MG63 (cell line): ENCODE data around the gene ERC1. TPM values are rescaled to one million over a fixed set of nuclear protein-coding genes. Genes with fewer than 3 reads are reported as not detected.
"Not testable (repeated sequence)": the region's sequence is repeated elsewhere in the genome, so short reads cannot be mapped to it uniquely, and the experiment has no call there.

Experiments
- DNase-seq: peaks from one replicate; pipeline ENCODE4 v3.0.0-alpha.2; 2020
- H3K27me3 ChIP-seq: fragments of 250-450 bp; sonication (Bioruptor Pico); 2 replicates; pipeline ENCODE4 v1.5.1; 2020; ENCODE audit warnings: mild to moderate bottlenecking, moderate library complexity
- H3K36me3 ChIP-seq: fragments of 250-450 bp; sonication (Bioruptor Pico); 2 replicates; pipeline ENCODE4 v1.5.1; 2020; ENCODE audit warnings: mild to moderate bottlenecking, moderate library complexity
- H3K4me3 ChIP-seq: fragments of 250-450 bp; sonication (Bioruptor Pico); 2 replicates; pipeline ENCODE4 v1.5.1; 2020; ENCODE audit warnings: mild to moderate bottlenecking, moderate library complexity
- H3K9me3 ChIP-seq: fragments of 250-450 bp; sonication (Bioruptor Pico); 2 replicates; pipeline ENCODE4 v1.5.1; 2020; ENCODE audit warnings: mild to moderate bottlenecking, moderate library complexity
- total RNA-seq: library from RNA; depleted of rRNA; stranded (reverse); fragments of >200 nt; shearing (Covaris generic); gene quantifications from 2 replicates; pipeline ENCODE4 v1.2.3, GENCODE V29; 2014; ENCODE audit warnings: low replicate concordance

ERC1 gene
- total RNA-seq, 1 experiment from 2014 or later: 24.4 TPM

GRCh38 chr12:1173781-1174617 lies 183.0 kb downstream of the ERC1 start:
- Histone ChIP-seq H3K36me3 (peaks cover 15% of the 10 kb centered on the region), H3K27me3 (no peaks in the 10 kb centered on the region), H3K4me3 (no peak overlapping the region), H3K9me3 (no peaks in the 10 kb centered on the region)
- DNase-seq: no peak

DNA sequence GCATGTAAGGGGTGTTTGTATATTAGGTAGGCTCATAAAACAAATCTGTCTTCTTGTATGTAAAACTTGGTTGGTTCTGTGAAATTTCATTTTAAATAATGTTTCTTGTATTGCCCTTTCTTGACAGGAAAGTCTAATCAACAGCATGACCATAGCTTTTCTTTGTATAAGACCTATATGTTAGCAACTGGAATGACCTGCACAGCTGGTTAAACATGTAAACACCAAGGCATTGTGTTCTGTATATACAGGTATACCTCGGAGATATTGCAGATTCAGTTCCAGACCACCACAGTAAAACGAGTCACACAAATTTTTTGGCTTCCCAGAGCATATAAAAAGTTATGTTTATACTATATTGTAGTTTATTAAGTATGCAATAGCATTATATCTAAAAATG lies 183.6 kb downstream of the ERC1 start:
- Histone ChIP-seq H3K27me3 (no peaks in the 10 kb centered on the region), H3K9me3 (no peaks in the 10 kb centered on the region), H3K36me3 (peaks cover 15% of the 10 kb centered on the region; the same call in 1 of the 2 replicates), H3K4me3 (no peak overlapping the region)
- no peak for DNase-seq

DNA sequence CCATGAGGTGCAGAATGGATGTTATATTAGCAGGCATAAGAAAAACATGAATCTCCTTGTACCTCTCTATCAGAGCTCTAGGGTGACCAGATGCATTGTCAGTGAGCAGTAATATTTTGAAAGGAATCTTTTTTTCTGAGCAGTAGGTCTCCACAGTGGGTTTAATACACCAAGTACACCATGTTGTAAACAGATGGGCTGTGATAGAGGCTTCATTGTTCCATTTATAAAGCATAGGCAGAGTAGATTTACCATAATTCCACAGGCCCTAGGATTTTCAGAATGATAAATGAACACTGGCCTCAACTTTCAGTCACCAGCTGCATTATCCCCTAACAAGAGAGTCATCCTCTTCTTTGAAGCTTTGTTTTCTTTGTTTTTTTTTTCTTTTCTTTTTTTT lies 185.2 kb downstream of the ERC1 start:
- peaks cover 22% of the 10 kb centered on the region; the same call in 1 of the 2 replicates for H3K36me3 ChIP-seq
- no peak for DNase-seq

GRCh38 chr12:1179128-1179527 lies 188.1 kb downstream of the ERC1 start:
- Histone ChIP-seq H3K36me3 (peaks cover 44% of the 10 kb centered on the region), H3K9me3 (no peaks in the 10 kb centered on the region), H3K4me3 (no peak overlapping the region), H3K27me3 (no peaks in the 10 kb centered on the region)
- DNase-seq: no peak

More for the DNA sequence above, 185.2 kb downstream of the ERC1 start:
- H3K4me3 ChIP-seq: no peak overlapping the region
- H3K9me3 ChIP-seq: no peaks in the 10 kb centered on the region
- H3K27me3 ChIP-seq: no peaks in the 10 kb centered on the region

DNA sequence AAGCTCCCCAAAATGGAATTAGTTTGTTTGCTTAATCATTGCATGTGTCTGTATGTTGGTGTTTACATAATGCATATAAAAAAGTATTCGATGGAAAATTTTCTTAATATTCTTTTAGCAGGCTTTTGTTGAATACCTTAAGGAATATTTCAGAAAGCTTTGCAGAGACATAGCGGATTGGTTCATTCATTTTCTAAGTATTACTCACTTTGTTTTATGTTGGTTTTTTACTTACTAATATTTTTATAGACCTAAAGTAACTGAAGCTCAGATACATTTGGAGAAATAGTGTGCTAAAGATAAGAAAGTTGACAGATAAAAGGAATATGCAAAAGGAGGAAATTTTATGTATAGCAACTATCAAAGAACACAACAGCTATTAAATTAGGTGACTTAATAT lies 191.0 kb downstream of the ERC1 start:
- DNase-seq: no peak
- H3K27me3 ChIP-seq: no peaks in the 10 kb centered on the region

GRCh38 chr12:1184402-1184801 lies 193.4 kb downstream of the ERC1 start:
- no peak for DNase-seq
- peaks cover 69% of the 10 kb centered on the region for H3K36me3 ChIP-seq

More for the DNA sequence above, 191.0 kb downstream of the ERC1 start:
- Histone ChIP-seq H3K36me3 (peaks cover 55% of the 10 kb centered on the region), H3K4me3 (no peak overlapping the region), H3K9me3 (no peaks in the 10 kb centered on the region)

GRCh38 chr12:1185460-1186182 lies 194.6 kb downstream of the ERC1 start:
- Histone ChIP-seq H3K36me3 (peaks cover 65% of the 10 kb centered on the region), H3K27me3 (no peaks in the 10 kb centered on the region), H3K4me3 (no peak overlapping the region), H3K9me3 (no peaks in the 10 kb centered on the region)
- DNase-seq: no peak

More at GRCh38 chr12:1184402-1184801, 193.4 kb downstream of the ERC1 start:
- Histone ChIP-seq H3K27me3 (no peaks in the 10 kb centered on the region), H3K9me3 (no peaks in the 10 kb centered on the region), H3K4me3 (no peak overlapping the region)

DNA sequence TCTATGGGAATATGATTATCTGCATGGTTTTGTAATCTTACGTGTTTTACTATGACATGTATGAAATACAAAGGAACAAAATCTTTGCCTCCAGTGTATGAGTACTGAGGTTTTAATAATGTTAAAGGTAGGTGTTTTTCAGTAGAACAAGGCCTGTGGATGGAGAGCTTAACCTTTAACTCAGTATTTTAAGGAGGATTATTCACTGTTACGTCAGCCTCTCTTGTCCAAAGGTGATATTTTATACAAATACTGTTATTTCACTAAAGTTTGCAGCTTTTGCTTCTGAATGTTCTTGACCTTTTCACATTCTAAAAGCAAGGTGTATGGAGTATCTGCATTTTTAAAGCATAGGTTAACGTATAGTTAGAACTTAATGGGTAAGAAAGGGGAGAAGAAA lies 195.3 kb downstream of the ERC1 start:
- H3K9me3 ChIP-seq: no peaks in the 10 kb centered on the region

GRCh38 chr12:1188016-1188415 lies 197.0 kb downstream of the ERC1 start:
- H3K9me3 ChIP-seq: no peaks in the 10 kb centered on the region
- H3K36me3 ChIP-seq: peaks cover 56% of the 10 kb centered on the region
- no peak overlapping the region for H3K4me3 ChIP-seq
- no peaks in the 10 kb centered on the region for H3K27me3 ChIP-seq
- DNase-seq: no peak

More for the DNA sequence above, 195.3 kb downstream of the ERC1 start:
- Histone ChIP-seq H3K36me3 (peaks cover 61% of the 10 kb centered on the region), H3K4me3 (no peak overlapping the region), H3K27me3 (no peaks in the 10 kb centered on the region)
- no peak for DNase-seq

DNA sequence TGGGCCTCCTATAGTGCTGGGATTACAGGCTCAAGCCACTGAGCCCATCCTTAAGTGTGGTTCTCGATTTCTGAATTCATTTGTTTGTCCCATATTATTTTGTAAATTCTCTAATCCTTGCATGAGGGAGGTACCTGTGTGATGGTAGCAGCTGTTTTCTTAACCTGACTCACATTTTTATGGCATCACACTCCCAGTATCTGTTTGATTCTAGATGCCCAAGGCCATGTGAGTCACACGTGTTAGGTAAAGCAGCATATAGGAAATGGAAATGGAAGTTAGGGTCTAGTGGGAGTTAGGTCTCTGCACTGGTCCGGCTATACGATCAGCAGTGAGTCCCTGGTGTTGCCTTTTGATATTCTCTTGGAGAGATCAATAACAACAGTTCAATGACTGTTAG lies 198.1 kb downstream of the ERC1 start:
- peaks cover 48% of the 10 kb centered on the region for H3K36me3 ChIP-seq
- no peak for DNase-seq
- no peak overlapping the region for H3K4me3 ChIP-seq

DNA sequence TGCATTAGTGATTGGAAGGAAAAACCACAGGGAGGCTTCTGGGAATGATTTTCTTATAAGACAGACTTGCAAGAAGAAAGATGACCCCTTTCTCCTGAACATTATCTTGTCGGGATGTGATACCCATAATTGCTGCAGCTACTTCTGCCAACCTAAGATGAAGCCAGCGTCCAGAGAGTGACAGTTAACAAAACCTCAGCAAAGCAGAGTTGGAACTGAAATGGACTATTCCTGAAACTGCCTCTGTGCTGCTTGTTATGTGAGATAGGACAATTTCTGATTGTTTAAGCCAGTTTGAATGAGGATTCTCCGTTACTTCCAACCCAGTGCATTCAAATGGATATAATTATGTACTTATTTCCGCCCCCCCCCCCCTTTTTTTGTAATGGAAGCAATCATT lies 204.5 kb downstream of the ERC1 start:
- no peak overlapping the region for H3K4me3 ChIP-seq
- no peaks in the 10 kb centered on the region for H3K27me3 ChIP-seq
- H3K36me3 ChIP-seq: peaks cover 33% of the 10 kb centered on the region
- H3K9me3 ChIP-seq: peaks cover 9% of the 10 kb centered on the region
- no peak for DNase-seq

More for the DNA sequence above, 198.1 kb downstream of the ERC1 start:
- Histone ChIP-seq H3K9me3 (no peaks in the 10 kb centered on the region), H3K27me3 (no peaks in the 10 kb centered on the region)

GRCh38 chr12:1197264-1198018 lies 206.4 kb downstream of the ERC1 start:
- H3K36me3 ChIP-seq: peaks cover 28% of the 10 kb centered on the region
- DNase-seq: no peak

GRCh38 chr12:1198854-1199253 lies 207.8 kb downstream of the ERC1 start:
- not testable (repeated sequence) for H3K27me3 ChIP-seq, DNase-seq, H3K4me3 ChIP-seq, H3K9me3 ChIP-seq
- peaks cover 24% of the 10 kb centered on the region for H3K36me3 ChIP-seq

More at GRCh38 chr12:1197264-1198018, 206.4 kb downstream of the ERC1 start:
- no peaks in the 10 kb centered on the region for H3K27me3 ChIP-seq
- H3K9me3 ChIP-seq: peaks cover 9% of the 10 kb centered on the region
- no peak overlapping the region for H3K4me3 ChIP-seq

DNA sequence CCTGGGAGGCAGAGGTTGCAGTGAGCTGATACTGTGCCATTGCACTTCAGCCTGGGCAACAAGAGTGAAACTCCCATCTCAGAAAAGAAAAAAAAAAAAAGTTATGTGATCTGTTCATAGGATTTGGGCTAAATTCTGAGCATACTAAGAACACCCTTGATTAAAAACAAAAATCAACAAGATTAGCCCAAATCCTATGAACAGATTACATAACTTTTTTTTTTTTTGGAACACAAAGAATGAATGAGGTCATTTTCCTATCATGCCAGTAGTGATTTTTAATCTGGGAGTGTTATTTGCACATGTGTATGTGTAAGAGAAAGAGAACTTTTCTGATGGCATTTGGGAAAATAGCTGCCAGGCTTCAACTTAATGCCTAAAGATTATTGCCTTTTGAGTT lies 208.7 kb downstream of the ERC1 start:
- H3K27me3 ChIP-seq: no peaks in the 10 kb centered on the region
- no peak overlapping the region for H3K4me3 ChIP-seq
- H3K9me3 ChIP-seq: peaks cover 9% of the 10 kb centered on the region
- peaks cover 27% of the 10 kb centered on the region for H3K36me3 ChIP-seq
- DNase-seq: no peak

DNA sequence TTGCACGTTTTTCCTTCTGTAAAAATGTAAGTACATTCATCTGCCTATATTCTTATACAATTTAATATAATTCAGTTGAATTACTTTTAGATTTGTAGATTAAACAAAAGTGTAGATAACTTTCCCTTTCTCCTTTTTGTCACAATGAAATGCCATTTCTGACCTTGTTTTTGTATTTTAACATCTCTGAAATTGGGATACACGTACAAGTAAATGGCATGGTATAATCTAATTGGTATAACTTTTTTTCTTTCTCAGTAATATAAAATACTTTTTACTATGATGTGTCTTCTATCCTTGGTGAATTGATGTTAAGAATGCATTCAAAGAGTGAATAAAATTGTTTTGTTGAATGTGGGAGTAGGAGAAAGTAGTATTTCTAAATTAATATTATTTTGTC lies 210.0 kb downstream of the ERC1 start:
- H3K9me3 ChIP-seq: peaks cover 9% of the 10 kb centered on the region
- DNase-seq: no peak
- no peak overlapping the region for H3K4me3 ChIP-seq
- peaks cover 19% of the 10 kb centered on the region for H3K36me3 ChIP-seq
- no peaks in the 10 kb centered on the region for H3K27me3 ChIP-seq

DNA sequence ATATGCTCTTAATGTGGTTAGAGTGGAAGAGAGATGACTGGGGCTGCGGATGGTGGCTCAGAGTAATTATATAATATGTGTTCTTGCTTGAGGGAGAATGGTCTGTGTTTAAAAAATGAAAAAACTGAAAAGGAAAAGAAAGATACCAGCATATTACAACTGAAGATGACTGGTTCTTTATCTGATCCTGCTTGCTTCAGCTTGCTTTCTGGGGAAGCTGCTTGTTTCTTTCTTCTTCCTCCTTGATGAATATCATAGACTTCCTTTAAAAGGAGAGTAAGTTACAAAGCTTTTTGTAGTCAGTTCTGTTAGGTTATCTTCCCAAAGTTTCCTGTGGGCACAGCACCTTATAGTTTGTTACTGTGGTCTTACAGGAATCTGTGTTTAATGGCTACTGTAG lies 210.9 kb downstream of the ERC1 start:
- Histone ChIP-seq H3K4me3 (no peak overlapping the region), H3K27me3 (no peaks in the 10 kb centered on the region), H3K9me3 (peaks cover 9% of the 10 kb centered on the region), H3K36me3 (peaks cover 20% of the 10 kb centered on the region)
- DNase-seq: no peak

GRCh38 chr12:1203735-1204019 lies 212.7 kb downstream of the ERC1 start:
- H3K27me3 ChIP-seq: no peaks in the 10 kb centered on the region
- H3K36me3 ChIP-seq: peaks cover 12% of the 10 kb centered on the region; the same call in 1 of the 2 replicates
- H3K9me3 ChIP-seq: no peaks in the 10 kb centered on the region
- H3K4me3 ChIP-seq: no peak overlapping the region
- DNase-seq: no peak
